GM23338 (cell line): ENCODE data around the gene CCNYL1. TPM values are rescaled to one million over a fixed set of nuclear protein-coding genes. Genes with fewer than 3 reads are reported as not detected.

ENCODE experiments used
- ATAC-seq: fragments of 200-7000 bp; cut with Tn5 transposase; 3 replicates; pipeline ENCODE4 v1.9.1; 2020
- DNase-seq: peaks from one replicate; pipeline ENCODE4 v3.0.0-alpha.2; 2015; ENCODE audit warnings: low spot score
- H2AFZ ChIP-seq: fragments of 200-600 bp; sonication (generic); 2 replicates; pipeline ENCODE4 v1.8.0; 2016; ENCODE audit warnings: antibody characterized with exemption, mild to moderate bottlenecking, moderate library complexity
- H3F3A ChIP-seq: fragments of 200-600 bp; sonication (generic); replicated peaks from 2 replicates; pipeline ENCODE4 v1.8.0; 2017; ENCODE audit warnings: antibody characterized with exemption, mixed run types, low read depth
- H3K27ac ChIP-seq: fragments of 200-600 bp; sonication (generic); 2 replicates; pipeline ENCODE4 v1.6.1; 2016; ENCODE audit warnings: low read depth
- H3K27me3 ChIP-seq: fragments of 200-600 bp; sonication (generic); 2 replicates; pipeline ENCODE4 v1.8.0; 2016; ENCODE audit warnings: mild to moderate bottlenecking, mixed run types, moderate library complexity; ENCODE audit not compliant: insufficient read depth
- H3K36me3 ChIP-seq: fragments of 200-600 bp; sonication (generic); 2 replicates; pipeline ENCODE4 v1.8.0; 2016; ENCODE audit warnings: mild to moderate bottlenecking; ENCODE audit not compliant: insufficient read depth
- H3K4me1 ChIP-seq: fragments of 200-600 bp; sonication (generic); 2 replicates; pipeline ENCODE4 v1.8.0; 2016; ENCODE audit warnings: mild to moderate bottlenecking, moderate library complexity; ENCODE audit not compliant: insufficient read depth
- H3K4me2 ChIP-seq: fragments of 200-600 bp; sonication (generic); 2 replicates; pipeline ENCODE4 v1.7.1; 2017; ENCODE audit warnings: mixed run types
- H3K4me3 ChIP-seq: fragments of 200-600 bp; sonication (generic); 2 replicates; pipeline ENCODE4 v1.6.1; 2016; ENCODE audit warnings: mixed run types
- H3K79me2 ChIP-seq: fragments of 200-600 bp; sonication (generic); replicated peaks from 2 replicates; pipeline ENCODE4 v1.8.0; 2017; ENCODE audit warnings: mild to moderate bottlenecking; ENCODE audit not compliant: insufficient read depth
- H3K9me2 ChIP-seq: fragments of 200-600 bp; sonication (generic); 2 replicates; pipeline ENCODE4 v1.8.0; 2017; ENCODE audit not compliant: insufficient read depth
- H4K20me1 ChIP-seq: fragments of 200-600 bp; sonication (generic); replicated peaks from 2 replicates; pipeline ENCODE4 v1.8.0; 2017; ENCODE audit warnings: mild to moderate bottlenecking; ENCODE audit not compliant: insufficient read depth
- H3K27ac Mint-ChIP-seq: 2 replicates; pipeline ENCODE4 v1.8.0; 2020; ENCODE audit warnings: inconsistent platforms, mild to moderate bottlenecking, moderate library complexity, mixed read lengths
- H3K27me3 Mint-ChIP-seq: 3 replicates; pipeline ENCODE4 v1.8.0; 2022; ENCODE audit warnings: low read depth, mild to moderate bottlenecking, moderate library complexity, mixed read lengths, inconsistent platforms; ENCODE audit not compliant: insufficient read depth, poor library complexity
- H3K36me3 Mint-ChIP-seq: 3 replicates; pipeline ENCODE4 v1.8.0; 2021; ENCODE audit warnings: low read depth, mild to moderate bottlenecking, inconsistent platforms, moderate library complexity, mixed read lengths
- H3K4me1 Mint-ChIP-seq: 3 replicates; pipeline ENCODE4 v1.8.0; 2020; ENCODE audit warnings: mild to moderate bottlenecking, inconsistent platforms, mixed read lengths
- H3K4me3 Mint-ChIP-seq: 3 replicates; pipeline ENCODE4 v1.8.0; 2021; ENCODE audit warnings: moderate library complexity, mild to moderate bottlenecking, inconsistent platforms, mixed read lengths
- H3K9me3 Mint-ChIP-seq: 3 replicates; pipeline ENCODE4 v1.8.0; 2020; ENCODE audit warnings: moderate library complexity, mild to moderate bottlenecking, inconsistent platforms, mixed read lengths
- CREB1 ChIP-seq: fragments of 250-450 bp; sonication (Bioruptor Pico); IDR thresholded peaks from 2 replicates; pipeline ENCODE4 v1.5.0; 2020; ENCODE audit warnings: low read depth, mild to moderate bottlenecking, moderate library complexity
- CTCF ChIP-seq, 2 experiments: fragments of 200-600 bp in 1 of 2; sonication (generic) in 1 of 2; conservative IDR thresholded peaks; 2 replicates each; pipeline versions ENCODE4 v1.5.1 to v1.6.1; 2016 to 2017; ENCODE audit warnings: antibody characterized with exemption in 2 of 2, low read depth in 2 of 2, mild to moderate bottlenecking in 2 of 2, moderate library complexity in 1 of 2
- ETS1 ChIP-seq: IDR thresholded peaks from 2 replicates; pipeline ENCODE4 v1.6.1; 2016; ENCODE audit warnings: antibody characterized with exemption
- EZH2 ChIP-seq: fragments of 200-600 bp; sonication (generic); IDR thresholded peaks from one replicate; pipeline ENCODE4 v1.8.0; 2017; ENCODE audit warnings: antibody characterized with exemption, mild to moderate bottlenecking, low read depth; ENCODE audit not compliant: unreplicated experiment
- EZH2phosphoT487 ChIP-seq: fragments of 200-600 bp; sonication (generic); IDR thresholded peaks from one replicate; pipeline ENCODE4 v1.8.1; 2018; ENCODE audit warnings: antibody characterized with exemption; ENCODE audit not compliant: unreplicated experiment
- JUNB ChIP-seq: IDR thresholded peaks from one replicate; pipeline ENCODE4 v1.6.1; 2016; ENCODE audit warnings: antibody characterized with exemption; ENCODE audit not compliant: unreplicated experiment
- NANOG ChIP-seq: IDR thresholded peaks from 2 replicates; pipeline ENCODE4 v1.6.1; 2016; ENCODE audit warnings: antibody characterized with exemption, borderline replicate concordance
- POLR2AphosphoS5 ChIP-seq: IDR thresholded peaks from 2 replicates; pipeline ENCODE4 v1.6.1; 2016; ENCODE audit warnings: antibody characterized with exemption, low read depth
- REST ChIP-seq: IDR thresholded peaks from one replicate; pipeline ENCODE4 v1.6.1; 2018; ENCODE audit warnings: antibody characterized with exemption; ENCODE audit not compliant: unreplicated experiment
- STAT1 ChIP-seq: IDR thresholded peaks from one replicate; pipeline ENCODE4 v1.6.1; 2016; ENCODE audit warnings: antibody characterized with exemption; ENCODE audit not compliant: unreplicated experiment
- ZNF114 ChIP-seq: fragments of 250-450 bp; sonication (Bioruptor Pico); IDR thresholded peaks from 2 replicates; pipeline ENCODE4 v1.5.0; 2020; ENCODE audit warnings: mild to moderate bottlenecking, moderate library complexity
- ZNF331 ChIP-seq: fragments of 250-450 bp; sonication (Bioruptor Pico); IDR thresholded peaks from 2 replicates; pipeline ENCODE4 v1.5.0; 2020; ENCODE audit warnings: low read depth, mild to moderate bottlenecking, moderate library complexity
- ZNF462 ChIP-seq: fragments of 250-450 bp; sonication (Bioruptor Pico); IDR thresholded peaks from 2 replicates; pipeline ENCODE4 v1.5.0; 2020; ENCODE audit warnings: mild to moderate bottlenecking, moderate library complexity
- polyA plus RNA-seq: library from polyadenylated mRNA; unstranded; fragments of >200 nt; fragmentation: Nextera tagmentation; extraction: Ambion mirVana; gene quantifications from 2 replicates; pipeline ENCODE4 v1.2.1, GENCODE V29; 2016
- total RNA-seq: library from RNA; depleted of rRNA; stranded (reverse); fragments of >200 nt; shearing (Covaris generic); gene quantifications from 2 replicates; pipeline ENCODE4 v1.2.3, GENCODE V29; 2014

The CCNYL1 gene
- total and polyA plus RNA-seq, 2 experiments from 2014 or later: 19.6 to 32.1 TPM

- Histone ChIP-seq H4K20me1 (no peaks in the 10 kb centered on the region), H3K79me2 (peaks cover 38% of the 10 kb centered on the region), H3K4me3 (no peak overlapping the region), H2AFZ (no peak overlapping the region), H3K4me1 (no peaks in the 10 kb centered on the region; the same call in 1 of the 2 replicates), H3K4me2 (no peak overlapping the region), H3F3A (no peaks in the 10 kb centered on the region; the same call in 1 of the 2 replicates), H3K36me3 (no peaks in the 10 kb centered on the region), H3K27ac (no peak overlapping the region), H3K9me2 (no peaks in the 10 kb centered on the region), H3K27me3 (no peaks in the 10 kb centered on the region)
- no peak for TF ChIP-seq ZNF462 (CRISPR knock-in tag)
- TF ChIP-seq ZNF331 (CRISPR knock-in tag): no peak
- no peak for TF ChIP-seq NANOG
- no peak for TF ChIP-seq POLR2AphosphoS5
- no peak for TF ChIP-seq ETS1
- no peak for TF ChIP-seq CREB1 (CRISPR knock-in tag)
- no peak for TF ChIP-seq EZH2phosphoT487
- no peak for TF ChIP-seq JUNB
- TF ChIP-seq CTCF (conservative IDR thresholded peaks at IDR 0.05; ENCODE audit: low read depth in 2 of 2): no peak
- TF ChIP-seq EZH2: no peak
- TF ChIP-seq REST: no peak
- TF ChIP-seq ZNF114 (CRISPR knock-in tag): no peak
- no peak for TF ChIP-seq STAT1
- H3K4me3 Mint-ChIP-seq: no peak overlapping the region
- peak overlapping the region; percentile 48 for H3K27ac Mint-ChIP-seq
- H3K4me1 Mint-ChIP-seq: peaks cover 15% of the 10 kb centered on the region; the same call in 2 of the 3 replicates
- H3K9me3 Mint-ChIP-seq: no peaks in the 10 kb centered on the region
- peaks cover 3% of the 10 kb centered on the region for H3K27me3 Mint-ChIP-seq
- no peak for ATAC-seq
- no peak for DNase-seq
- H3K36me3 Mint-ChIP-seq: peaks cover 24% of the 10 kb centered on the region; the same call in 2 of the 3 replicates
These were observed 14.6 kb downstream of the CCNYL1 start for GRCh38 chr2:207725873-207726578.
